Stomach smooth muscle (tissue), 2 donors: Measurements from ENCODE around the gene DGCR8.

ENCODE experiments used
- H3K27ac ChIP-seq: one replicate; pipeline ENCODE4 v1.7.0; 2013; ENCODE audit warnings: mild to moderate bottlenecking, low read length, inconsistent platforms
- H3K27me3 ChIP-seq, 2 donors: one replicate each; pipeline ENCODE4 v1.7.0; 2013; ENCODE audit warnings: low read length in 2 of 2; ENCODE audit not compliant: insufficient read depth in 2 of 2, control insufficient read depth in 1 of 2
- H3K36me3 ChIP-seq, 2 donors: one replicate each; pipeline ENCODE4 v1.7.0; 2013; ENCODE audit warnings: low read length in 2 of 2; ENCODE audit not compliant: control insufficient read depth in 2 of 2, insufficient read depth in 2 of 2
- H3K4me1 ChIP-seq: one replicate; pipeline ENCODE4 v1.7.0; 2013; ENCODE audit warnings: low read length; ENCODE audit not compliant: control insufficient read depth, insufficient read depth
- H3K4me3 ChIP-seq, 2 donors: one replicate each; pipeline ENCODE4 v1.7.0; 2013; ENCODE audit warnings: low read length in 2 of 2
- H3K9ac ChIP-seq, 2 donors: one replicate each; pipeline ENCODE4 v1.7.0; 2013; ENCODE audit warnings: low read length in 2 of 2, mild to moderate bottlenecking in 1 of 2
- H3K9me3 ChIP-seq, 2 donors: one replicate each; pipeline ENCODE4 v1.7.0; 2013; ENCODE audit warnings: low read length in 2 of 2; ENCODE audit not compliant: control insufficient read depth in 2 of 2
- donor health status: healthy.
- donor health status: Pancreatic carcinoma.

Gene DGCR8

GRCh38 chr22:20130319-20130718 lies 50.3 kb downstream of the DGCR8 start:
- Histone ChIP-seq H3K4me3 (peak overlapping the region in 1 of 2 donors; percentile 83), H3K4me1 (peaks cover 40% of the 10 kb centered on the region), H3K36me3 (peaks cover 5 to 13% of the 10 kb centered on the region in 2 donors), H3K27ac (peak overlapping the region; percentile 62), H3K9ac (no peak overlapping the region), H3K9me3 (no peaks in the 10 kb centered on the region), H3K27me3 (no peaks in the 10 kb centered on the region)

GRCh38 chr22:20130731-20131596 lies 50.9 kb downstream of the DGCR8 start:
- Histone ChIP-seq H3K27me3 (no peaks in the 10 kb centered on the region), H3K4me1 (peaks cover 46% of the 10 kb centered on the region), H3K27ac (peak overlapping the region; percentile 62), H3K4me3 (peak overlapping the region; percentile 60 to 83), H3K36me3 (peaks cover 0 to 6% of the 10 kb centered on the region in 2 donors), H3K9me3 (no peaks in the 10 kb centered on the region), H3K9ac (peak overlapping the region; percentile 71 to 81)

- no peaks in the 10 kb centered on the region for H3K27me3 ChIP-seq
- H3K27ac ChIP-seq: peak within 1 kb of the TSS; percentile 62
- H3K4me1 ChIP-seq: peaks cover 52% of the 10 kb centered on the region
- H3K9me3 ChIP-seq: no peaks in the 10 kb centered on the region
- peak within 1 kb of the TSS; percentile 60 to 83 for H3K4me3 ChIP-seq
- peaks cover 0 to 5% of the 10 kb centered on the region in 2 donors for H3K36me3 ChIP-seq
- peak within 1 kb of the TSS; percentile 71 to 81 for H3K9ac ChIP-seq
Measured at GRCh38 chr22:20131597-20131858, 51.5 kb downstream of the DGCR8 start, which contains the start of gene ZDHHC8. TSS of gene ZDHHC8 (plus strand) at chr22:20131804. CDS start at chr22:20131948, 144 bp downstream.

- H3K9ac ChIP-seq: peak overlapping the region; percentile 41 to 79
- no peaks in the 10 kb centered on the region for H3K9me3 ChIP-seq
- H3K36me3 ChIP-seq: peaks cover 0 to 3% of the 10 kb centered on the region in 2 donors
- no peaks in the 10 kb centered on the region for H3K27me3 ChIP-seq
- peaks cover 57% of the 10 kb centered on the region for H3K4me1 ChIP-seq
- no peak overlapping the region for H3K27ac ChIP-seq
- peak overlapping the region; percentile 51 to 83 for H3K4me3 ChIP-seq
Measured at GRCh38 chr22:20131859-20132685, 52.0 kb downstream of the DGCR8 start.

- Histone ChIP-seq H3K27ac (no peak overlapping the region), H3K9me3 (no peaks in the 10 kb centered on the region), H3K36me3 (no peaks in the 10 kb centered on the region), H3K4me1 (peaks cover 64% of the 10 kb centered on the region), H3K4me3 (peak overlapping the region; percentile 51 to 83), H3K27me3 (no peaks in the 10 kb centered on the region), H3K9ac (peak overlapping the region; percentile 41 to 79)
Measured at GRCh38 chr22:20132686-20133246, 52.7 kb downstream of the DGCR8 start.

- H3K27ac ChIP-seq: no peak overlapping the region
- H3K9ac ChIP-seq: peak overlapping the region in 1 of 2 donors; percentile 27
- H3K4me3 ChIP-seq: no peak overlapping the region
- H3K36me3 ChIP-seq: no peaks in the 10 kb centered on the region
- peaks cover 73% of the 10 kb centered on the region for H3K4me1 ChIP-seq
- no peaks in the 10 kb centered on the region for H3K9me3 ChIP-seq
- H3K27me3 ChIP-seq: no peaks in the 10 kb centered on the region
Measured at GRCh38 chr22:20133930-20134549, 54.0 kb downstream of the DGCR8 start.

- peaks cover 68% of the 10 kb centered on the region for H3K4me1 ChIP-seq
- H3K9ac ChIP-seq: peak overlapping the region in 1 of 2 donors; percentile 32
Measured at GRCh38 chr22:20135265-20135664, 55.2 kb downstream of the DGCR8 start.

GRCh38 chr22:20135806-20136602 lies 56.0 kb downstream of the DGCR8 start:
- H3K4me3 ChIP-seq: peak overlapping the region; percentile 29 to 33
- peaks cover 0 to 3% of the 10 kb centered on the region in 2 donors for H3K36me3 ChIP-seq
- no peak overlapping the region for H3K27ac ChIP-seq
- peak overlapping the region; percentile 13 to 32 for H3K9ac ChIP-seq
- H3K9me3 ChIP-seq: no peaks in the 10 kb centered on the region
- H3K4me1 ChIP-seq: peaks cover 62% of the 10 kb centered on the region
- no peaks in the 10 kb centered on the region for H3K27me3 ChIP-seq

More at GRCh38 chr22:20135265-20135664, 55.2 kb downstream of the DGCR8 start:
- no peaks in the 10 kb centered on the region for H3K9me3 ChIP-seq
- no peak overlapping the region for H3K27ac ChIP-seq
- H3K4me3 ChIP-seq: no peak overlapping the region
- no peaks in the 10 kb centered on the region for H3K27me3 ChIP-seq
- peaks cover 0 to 3% of the 10 kb centered on the region in 2 donors for H3K36me3 ChIP-seq

- Histone ChIP-seq H3K9ac (peak overlapping the region; percentile 13 to 32), H3K9me3 (no peaks in the 10 kb centered on the region), H3K4me1 (peaks cover 62% of the 10 kb centered on the region), H3K27ac (no peak overlapping the region), H3K27me3 (no peaks in the 10 kb centered on the region), H3K36me3 (peaks cover 0 to 3% of the 10 kb centered on the region in 2 donors), H3K4me3 (peak overlapping the region; percentile 29 to 33)
Measured at GRCh38 chr22:20136603-20136873, 56.5 kb downstream of the DGCR8 start.

- Histone ChIP-seq H3K27ac (no peak overlapping the region), H3K36me3 (peaks cover 0 to 3% of the 10 kb centered on the region in 2 donors), H3K9ac (peak overlapping the region in 1 of 2 donors; percentile 21), H3K4me3 (peak overlapping the region in 1 of 2 donors; percentile 31), H3K27me3 (no peaks in the 10 kb centered on the region), H3K9me3 (no peaks in the 10 kb centered on the region), H3K4me1 (peaks cover 62% of the 10 kb centered on the region)
Measured at GRCh38 chr22:20137113-20137512, 57.1 kb downstream of the DGCR8 start.
